AG08395 (cell line): Measurements from ENCODE around the gene BTRC.
A peak's percentile ranks its signal among the peaks of the same experiment; 100 is the strongest.

ENCODE experiments used
- DNase-seq: peaks from one replicate; pipeline ENCODE4 v3.0.0; 2012; ENCODE audit warnings: mixed read lengths, low spot score

Gene BTRC

GRCh38 chr10:101484175-101484745, 130.3 kb downstream of the BTRC start:
- no peak for DNase-seq

- DNase-seq = no peak
Measured at GRCh38 chr10:101485207-101485606, 131.2 kb downstream of the BTRC start.

DNA sequence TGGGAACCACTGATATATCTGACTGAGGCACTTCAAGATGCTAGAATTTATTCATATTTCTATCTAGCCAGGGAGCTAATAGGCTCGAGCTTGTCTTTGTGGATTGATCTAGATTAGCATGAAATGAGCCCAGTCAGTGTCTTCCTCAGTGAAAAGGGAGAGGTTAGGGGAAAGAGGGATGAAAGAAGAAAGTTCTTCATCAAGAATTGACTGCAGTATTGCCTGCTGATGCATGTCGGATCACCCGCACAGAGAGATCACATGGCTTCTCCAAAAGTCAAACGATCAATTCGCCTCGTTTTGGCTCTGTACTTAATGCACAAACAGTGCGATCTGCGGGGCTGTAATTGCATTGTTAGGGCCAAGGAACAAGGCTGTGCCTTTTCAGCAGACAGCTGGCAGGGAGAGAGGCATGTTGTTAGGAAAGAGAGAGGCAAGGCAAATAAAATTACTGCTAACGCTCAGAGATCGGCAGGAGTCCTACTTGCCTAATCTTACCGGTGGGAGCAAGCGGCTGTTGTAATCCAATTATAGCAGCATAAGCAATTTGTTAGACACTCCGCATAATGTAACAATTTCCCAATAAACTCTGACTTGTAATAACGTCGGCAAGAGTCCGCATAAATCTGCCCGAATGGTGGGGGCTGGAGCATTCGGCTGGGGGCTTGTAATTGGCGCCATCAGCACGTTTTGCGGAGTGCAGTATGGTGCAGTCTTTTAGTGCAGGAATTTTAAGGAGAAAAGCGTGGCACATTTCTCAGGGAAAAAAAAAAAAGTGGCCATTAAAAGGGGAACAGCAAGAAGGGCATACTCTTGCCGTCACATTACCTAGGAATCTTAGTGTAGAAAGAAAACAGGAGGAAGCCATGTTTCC, 132.0 kb downstream of the BTRC start:
- DNase-seq = no peak

- no peak for DNase-seq
Measured at GRCh38 chr10:101487399-101487798, 133.4 kb downstream of the BTRC start.

GRCh38 chr10:101489355-101489754, 135.4 kb downstream of the BTRC start:
- DNase-seq = no peak

DNA sequence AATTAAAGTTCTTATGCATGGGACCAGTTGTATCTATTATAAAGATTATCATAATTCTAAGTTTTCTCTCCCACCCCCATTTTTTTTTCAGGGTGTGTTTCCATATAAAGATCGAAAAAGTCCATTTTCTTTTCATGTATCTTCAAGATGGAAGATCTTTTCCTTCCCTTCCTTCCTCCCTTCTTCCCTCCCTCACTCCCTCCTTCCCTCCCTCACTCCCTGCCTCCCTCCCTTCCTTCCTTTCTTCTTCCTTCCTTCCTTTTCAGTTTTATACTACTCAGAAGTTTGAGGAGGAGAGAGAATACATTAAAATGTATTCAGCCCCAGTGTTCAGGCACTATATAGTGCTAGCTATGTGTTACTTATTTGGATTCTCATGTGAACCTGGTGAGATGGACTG, 136.1 kb downstream of the BTRC start:
- DNase-seq = no peak

DNA sequence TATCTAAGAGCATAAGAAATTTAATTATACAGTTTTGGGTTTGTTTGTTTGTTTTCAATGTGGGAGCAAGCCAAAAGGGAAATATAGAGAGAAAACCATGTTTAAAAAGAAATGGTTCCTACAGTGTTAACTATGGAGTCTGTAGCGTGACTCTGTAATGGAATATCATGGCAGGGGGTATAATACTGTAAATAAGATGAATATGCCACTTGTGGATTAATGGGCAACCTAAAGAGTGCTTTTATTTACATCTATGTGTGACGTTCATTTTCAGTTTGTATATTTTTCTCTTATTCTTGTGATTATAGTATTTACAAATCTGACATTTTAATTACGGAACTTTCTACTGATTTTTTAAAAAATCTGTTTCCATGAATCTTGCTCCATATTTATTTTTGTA, 138.2 kb downstream of the BTRC start:
- DNase-seq = no peak

DNA sequence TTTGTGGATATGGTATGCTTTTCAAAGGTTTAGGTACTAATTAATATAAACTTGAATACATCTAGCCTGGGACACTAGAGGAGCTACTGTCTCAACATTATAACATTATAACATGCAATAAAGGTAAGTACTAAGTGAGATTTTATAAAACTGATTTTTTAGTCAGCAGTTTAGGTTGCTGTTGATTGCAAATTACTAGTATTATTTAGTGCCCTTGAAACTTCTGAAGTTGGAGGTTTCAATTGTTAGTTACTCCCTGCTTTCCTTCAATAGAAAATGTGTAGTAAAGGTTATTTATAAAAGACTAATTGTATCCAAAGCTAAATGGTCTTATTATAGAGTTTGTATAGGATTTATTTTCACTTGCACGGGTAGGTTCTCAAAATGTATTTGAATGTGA, 138.8 kb downstream of the BTRC start:
- DNase-seq = no peak

- no peak for DNase-seq
Measured at GRCh38 chr10:101493249-101493648, 139.3 kb downstream of the BTRC start.

DNA sequence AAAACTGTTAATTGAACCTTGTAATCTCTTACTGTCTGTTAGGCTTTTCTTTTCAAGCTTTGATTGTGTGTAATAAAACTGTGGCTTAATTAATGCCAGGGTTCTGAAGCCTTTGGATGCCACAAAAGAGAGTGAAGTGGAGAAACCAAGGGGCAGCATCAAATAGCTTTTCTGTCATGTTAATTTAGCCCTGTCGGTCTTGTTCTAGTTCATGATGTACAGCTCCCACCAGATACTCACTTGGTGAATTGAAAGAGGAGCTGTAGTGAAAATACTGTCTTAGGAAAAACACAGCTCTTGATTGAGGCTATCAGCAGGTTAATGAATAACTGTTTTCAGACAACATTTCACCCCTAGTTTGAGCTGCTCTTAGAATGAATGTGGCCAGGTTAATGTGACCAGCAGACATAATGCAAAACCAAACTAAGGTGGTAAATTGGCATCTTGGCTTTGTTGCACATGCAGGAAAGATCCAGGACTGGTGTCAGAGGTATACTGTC, 139.9 kb downstream of the BTRC start:
- DNase-seq = no peak

DNA sequence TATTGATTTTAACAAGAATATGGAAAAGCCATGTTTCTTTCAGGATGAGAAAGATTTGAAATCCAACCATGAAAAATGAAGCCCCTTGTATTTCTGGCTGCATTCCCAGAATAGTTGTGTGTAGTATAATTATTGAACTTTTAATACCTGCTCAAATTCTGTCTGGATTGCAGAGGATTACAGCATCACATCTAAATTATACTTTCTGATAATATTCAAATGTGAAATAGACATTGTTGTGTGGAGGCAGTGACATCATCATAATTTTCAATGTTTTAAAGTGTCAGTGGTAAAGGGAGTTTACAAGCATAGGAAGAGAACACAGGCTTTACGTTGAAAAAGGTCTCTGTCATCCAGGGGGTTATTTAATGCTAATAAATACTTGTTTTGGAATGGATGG, 140.7 kb downstream of the BTRC start:
- no peak for DNase-seq

- DNase-seq = no peak
Measured at GRCh38 chr10:101495324-101495925, 141.5 kb downstream of the BTRC start.

DNA sequence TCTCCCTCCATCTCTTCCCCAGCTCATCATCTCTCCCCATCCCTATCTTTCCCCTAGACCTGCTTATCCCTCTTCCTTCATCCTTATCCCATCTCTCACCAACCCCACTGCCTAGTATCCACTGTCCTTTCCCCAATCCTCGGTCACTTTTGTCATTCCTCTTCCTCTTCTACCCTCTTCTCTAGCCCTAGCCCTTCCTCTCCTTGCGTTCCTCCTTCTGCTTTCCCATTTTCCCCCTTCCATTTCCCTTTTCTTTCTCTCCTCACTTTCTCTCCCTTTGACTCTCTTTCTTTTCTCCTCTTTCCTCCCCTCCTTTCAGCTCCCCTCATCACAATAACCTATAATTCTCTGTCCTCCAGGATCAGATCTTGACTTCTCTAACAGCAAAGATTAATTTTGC, 150.5 kb downstream of the BTRC start:
- no peak for DNase-seq

DNA sequence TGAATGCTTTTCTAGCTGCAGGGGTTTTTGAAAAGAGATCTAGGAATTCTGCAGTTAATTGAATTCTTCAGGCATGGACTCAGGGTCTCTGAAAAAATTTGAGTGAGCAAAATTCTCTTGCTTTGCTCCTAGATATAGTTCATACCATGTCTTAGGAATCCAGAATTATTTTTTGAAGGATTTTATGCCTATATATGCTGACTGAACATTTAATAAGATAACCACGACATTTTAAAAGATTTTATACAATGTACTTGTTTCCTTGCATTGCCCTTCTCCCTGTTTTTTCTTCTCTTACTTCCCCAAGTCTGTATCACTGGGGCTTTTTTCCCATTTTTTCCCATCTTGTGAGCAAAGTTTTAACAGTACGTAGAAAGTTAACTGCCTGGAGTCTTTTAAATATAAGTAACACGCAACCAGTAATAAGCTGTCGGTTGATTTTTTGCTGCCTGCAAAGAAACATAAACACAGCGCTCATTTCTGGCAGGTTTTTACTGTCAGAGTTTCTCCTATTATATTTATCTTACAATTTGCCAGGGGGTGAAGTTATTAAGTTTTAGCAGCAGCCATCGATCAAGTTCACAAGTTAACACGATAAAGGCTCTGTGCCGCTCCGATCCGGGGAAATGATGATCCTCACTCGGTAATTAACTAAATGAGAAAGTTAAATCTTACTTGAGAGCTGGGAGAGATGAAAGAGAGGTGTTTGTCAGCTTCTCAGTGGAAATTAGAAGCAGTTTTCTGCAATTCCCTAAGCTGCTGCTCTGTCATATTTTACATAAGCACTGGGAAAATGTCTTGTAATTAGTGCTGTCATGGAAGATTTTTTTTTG, 153.1 kb downstream of the BTRC start:
- no peak for DNase-seq

DNA sequence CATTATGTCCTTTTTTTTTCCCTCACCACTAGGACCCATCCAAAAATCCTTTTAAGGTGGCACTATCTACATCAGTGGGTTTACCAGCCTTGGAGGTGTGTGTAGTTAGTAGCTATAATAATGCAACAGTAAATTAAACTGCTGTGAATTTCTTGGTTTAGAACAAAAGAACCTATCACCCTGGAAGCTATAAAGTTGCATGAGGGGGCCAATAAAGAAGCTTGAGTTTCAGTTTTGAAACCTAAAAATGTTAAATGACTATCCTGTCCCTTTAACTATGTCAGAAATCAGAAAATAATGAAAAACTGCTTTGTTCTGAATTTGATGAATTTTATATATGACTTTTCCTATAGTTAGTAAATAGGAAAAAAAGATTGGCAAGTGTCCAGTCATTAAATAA, 153.9 kb downstream of the BTRC start:
- DNase-seq = no peak

DNA sequence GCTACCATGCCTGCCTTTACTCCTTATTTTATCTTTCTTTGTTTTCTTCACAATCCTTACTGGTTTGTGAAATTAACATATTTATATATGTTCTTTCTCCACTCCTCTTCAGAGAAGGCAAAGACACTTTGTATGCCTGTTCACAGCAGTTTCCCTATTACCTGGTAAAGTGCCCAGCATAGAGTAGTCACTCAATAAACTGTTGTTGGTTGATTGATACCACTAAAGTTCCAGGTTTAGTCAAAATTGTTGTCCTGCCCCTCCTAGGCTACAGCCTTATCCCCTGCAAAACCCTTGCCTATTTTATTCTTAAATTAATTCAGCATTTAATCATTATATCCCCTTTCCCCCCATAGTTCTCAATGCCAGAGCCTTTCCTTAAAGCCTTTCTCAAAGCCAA, 158.0 kb downstream of the BTRC start:
- DNase-seq = no peak

GRCh38 chr10:101512738-101513137, 158.8 kb downstream of the BTRC start:
- peak; percentile 45 for DNase-seq

DNA sequence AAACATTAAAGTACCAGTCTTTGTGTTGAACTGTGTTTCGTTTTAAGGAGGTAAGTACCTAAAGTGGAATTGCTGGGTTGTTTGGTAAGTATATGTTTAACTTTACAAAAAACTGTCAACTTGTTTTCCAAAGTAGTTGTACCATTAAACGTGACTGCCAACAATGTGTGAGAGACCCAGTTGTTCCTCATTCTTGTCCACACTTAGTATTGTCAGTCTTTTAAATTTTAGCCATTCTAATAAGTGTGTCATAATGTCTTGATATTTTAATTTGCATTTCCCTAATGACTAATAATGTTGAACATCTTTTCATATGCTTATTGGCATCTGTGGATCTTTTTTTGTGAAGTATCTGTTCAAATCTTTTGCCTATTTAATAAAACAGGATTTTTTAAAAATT, 159.8 kb downstream of the BTRC start:
- no peak for DNase-seq

DNA sequence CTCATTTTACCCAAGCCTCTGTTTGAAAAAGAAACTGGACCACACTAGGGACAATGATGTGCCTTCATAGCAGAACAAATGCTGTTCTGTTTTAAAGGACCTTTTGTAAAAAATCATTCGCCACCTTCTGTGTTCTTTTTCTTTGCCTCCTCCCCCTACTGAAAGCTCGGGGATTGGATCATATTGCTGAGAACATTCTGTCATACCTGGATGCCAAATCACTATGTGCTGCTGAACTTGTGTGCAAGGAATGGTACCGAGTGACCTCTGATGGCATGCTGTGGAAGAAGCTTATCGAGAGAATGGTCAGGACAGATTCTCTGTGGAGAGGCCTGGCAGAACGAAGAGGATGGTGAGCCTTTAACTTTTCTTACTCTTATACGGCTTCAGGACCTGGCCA, 171.9 kb downstream of the BTRC start:
- DNase-seq = no peak

DNA sequence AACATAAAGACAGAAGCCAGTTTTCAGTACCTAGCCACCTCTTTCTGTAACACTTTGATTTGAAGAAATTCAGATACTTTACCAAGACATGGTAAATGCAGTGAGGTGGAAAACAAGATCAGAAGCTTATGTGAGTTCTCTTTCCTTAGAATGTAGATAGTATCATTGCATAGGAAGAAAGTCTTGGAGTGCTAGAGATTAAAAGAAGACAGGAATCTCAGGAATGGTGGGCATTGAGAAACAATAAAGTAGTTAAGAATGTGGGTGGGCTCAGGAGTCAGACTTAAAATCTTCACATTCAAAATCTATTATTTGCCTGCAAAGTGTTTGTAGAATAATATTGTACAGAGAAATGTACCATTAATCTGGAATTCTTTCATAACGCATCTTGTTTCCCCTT, 175.2 kb downstream of the BTRC start:
- DNase-seq = no peak

DNA sequence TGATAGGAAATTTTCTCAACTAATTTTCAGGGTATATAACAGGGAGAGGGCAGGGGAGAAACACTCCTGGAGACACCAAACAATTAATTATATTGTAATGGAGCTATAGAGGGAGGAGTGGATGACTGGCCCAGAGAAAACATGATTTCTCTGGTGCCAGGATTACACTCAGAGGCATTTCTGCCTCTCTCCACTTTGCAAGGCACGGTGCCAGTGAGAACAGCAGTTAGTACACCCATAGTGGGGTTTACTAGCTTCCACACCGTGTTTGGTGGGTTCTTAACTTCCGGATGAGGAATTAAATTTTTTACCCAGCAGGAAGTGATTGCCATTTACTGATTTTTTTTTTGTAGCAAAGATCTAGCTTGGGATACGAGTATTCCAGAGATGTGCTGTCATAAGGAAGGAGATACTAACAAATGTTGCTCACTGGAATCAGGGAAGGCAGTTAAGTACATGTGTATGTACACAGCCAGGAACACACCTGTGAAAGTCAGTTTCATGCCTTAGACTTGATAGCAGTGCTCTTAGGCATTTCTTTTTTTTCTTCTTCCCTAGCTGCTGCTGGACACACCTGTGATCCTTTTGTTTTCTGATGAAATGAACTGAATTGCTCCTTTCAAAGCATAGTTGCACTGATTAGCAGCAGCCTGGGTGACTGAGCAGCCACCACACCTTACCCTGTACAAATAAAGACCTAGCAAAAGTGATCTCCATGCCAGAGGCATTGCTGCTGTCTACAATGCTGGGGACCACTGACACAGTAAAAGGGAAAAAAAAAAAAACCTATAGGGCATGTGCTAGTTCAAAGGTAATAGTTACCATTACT, 176.0 kb downstream of the BTRC start:
- DNase-seq = no peak
